GM19043 (cell line): ENCODE data around the gene LCN12.

ENCODE experiments used
- ATAC-seq: cut with Tn5 transposase; IDR thresholded peaks from one replicate; pipeline ENCODE4 v1.9.1; 2021; ENCODE audit warnings: low read depth; ENCODE audit not compliant: unreplicated experiment

Gene LCN12

DNA sequence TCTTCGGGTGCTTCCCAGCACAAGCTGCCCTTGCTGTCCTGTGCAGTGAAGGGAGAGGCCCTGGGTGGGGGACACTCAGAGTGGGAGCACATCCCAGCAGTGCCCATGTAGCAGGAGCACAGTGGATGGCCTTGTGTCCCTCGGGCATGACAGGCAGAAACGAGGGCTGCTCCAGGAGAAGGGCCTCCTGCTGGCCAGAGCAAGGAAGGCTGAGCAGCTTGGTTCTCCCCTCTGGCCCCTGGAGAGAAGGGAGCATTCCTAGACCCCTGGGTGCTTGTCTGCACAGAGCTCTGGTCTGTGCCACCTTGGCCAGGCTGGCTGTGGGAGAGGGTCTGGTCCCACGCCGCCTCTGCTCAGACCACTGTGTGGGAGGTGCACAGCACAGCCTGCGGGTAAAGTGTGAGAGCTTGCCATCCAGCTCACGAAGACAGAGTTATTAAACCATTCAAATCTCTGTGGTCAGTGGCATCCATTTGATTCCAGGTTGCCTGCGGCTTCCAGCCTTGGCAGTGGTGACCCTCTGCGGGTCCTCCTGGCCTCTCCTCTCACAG, 25.8 kb upstream of the LCN12 start:
- no peak for ATAC-seq

DNA sequence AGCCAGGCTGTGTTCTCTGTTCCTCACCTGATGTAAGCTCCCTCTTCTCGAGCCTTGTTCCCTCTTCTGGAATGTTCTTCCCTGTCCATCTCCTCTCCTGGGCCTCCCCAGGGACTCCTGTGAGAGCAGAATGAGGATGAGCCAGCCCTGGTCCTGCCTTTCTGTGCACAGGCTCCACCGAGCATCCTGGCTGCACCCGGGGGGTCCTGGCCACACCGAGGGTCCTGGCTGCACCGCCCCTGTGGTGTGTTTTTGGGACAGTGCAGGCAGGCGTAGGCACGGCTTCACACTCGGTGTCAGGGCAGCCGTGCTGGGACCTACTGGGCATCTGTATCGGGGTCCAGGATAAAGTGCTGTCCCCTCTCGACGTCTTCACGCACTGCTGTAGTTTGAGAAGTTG, 25.3 kb upstream of the LCN12 start:
- no peak for ATAC-seq

DNA sequence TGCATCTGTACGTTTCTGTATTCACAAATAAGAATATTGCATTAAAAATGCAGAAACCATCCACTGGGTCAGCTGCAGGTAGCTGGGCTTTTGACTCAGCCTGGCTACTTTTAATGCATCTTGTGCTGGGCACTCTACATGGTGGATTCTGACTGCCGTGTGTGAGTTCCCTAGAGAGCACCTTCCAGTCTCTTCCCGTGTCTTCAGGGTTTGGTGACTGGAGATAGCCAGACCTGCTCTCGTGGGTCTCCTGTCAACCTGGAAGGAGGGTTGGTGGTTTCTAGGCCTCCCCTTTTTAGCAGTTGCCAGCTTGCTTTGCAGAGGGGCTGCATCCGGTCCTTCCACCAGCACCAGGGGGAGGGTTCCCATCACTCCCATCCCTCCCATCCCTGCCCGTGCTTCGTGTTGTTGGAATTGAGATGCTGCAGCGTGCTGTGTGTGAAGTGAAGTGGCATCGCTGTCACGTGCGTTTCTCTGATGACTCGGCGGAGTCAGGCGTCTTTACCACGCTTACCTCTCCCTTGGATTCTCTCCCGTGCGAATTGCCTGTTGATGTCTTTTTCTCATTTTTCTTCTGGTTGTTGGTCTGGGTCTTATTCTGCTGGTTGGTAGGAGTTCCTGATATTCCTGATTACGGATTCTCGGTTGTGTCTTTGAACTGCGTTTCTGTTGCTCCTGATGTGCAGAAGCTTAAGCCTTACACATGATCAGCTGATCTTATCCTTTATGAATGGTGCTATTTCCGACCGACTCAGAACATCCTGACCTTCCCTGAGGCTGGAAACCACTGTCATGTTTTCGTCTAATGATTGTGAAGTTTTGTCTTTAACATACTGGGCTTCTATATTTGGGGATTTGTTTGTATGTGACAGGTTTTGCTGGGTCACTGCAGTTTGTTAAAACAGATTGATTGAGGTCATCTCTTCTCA, 24.5 kb upstream of the LCN12 start:
- no peak for ATAC-seq

DNA sequence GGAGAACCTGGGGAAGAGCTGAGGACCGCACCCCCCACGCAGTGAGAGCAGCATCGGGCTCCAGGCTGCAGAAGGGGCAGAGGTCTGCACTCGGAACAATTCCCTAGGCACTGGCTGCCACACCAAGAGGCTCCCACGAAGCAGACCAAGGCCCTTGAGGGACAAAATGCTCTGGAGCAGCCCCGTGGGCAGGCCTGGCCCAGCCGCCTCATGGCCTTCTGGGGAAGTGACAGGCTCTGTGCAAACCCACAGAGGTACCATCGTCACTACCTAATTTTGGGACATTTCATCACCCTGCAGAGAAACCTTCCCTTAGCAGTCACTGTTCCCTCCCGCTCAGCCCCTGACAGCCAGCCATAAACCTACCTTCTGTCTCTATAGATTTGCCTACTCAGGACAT, 23.5 kb upstream of the LCN12 start:
- ATAC-seq, result no peak

DNA sequence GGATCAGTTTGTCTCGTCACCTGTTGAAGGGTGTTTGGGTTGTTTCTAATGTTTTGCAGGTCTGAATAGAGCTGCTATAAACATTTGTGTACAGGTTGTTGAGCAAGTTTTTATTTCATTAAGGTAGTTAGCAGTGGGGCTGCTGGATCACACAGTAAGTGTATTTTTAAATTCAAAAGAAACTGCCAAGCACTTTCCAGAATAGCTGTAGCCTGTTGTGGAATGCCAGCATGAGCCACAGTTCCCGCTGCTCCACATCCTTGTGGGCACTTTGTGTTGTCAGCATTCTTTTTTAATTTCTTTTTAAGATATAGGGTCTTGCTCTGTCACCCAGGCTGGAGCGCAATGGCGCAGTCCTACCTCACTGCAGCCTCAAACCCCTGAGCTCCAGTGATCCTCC, 22.1 kb upstream of the LCN12 start:
- ATAC-seq, result no peak

DNA sequence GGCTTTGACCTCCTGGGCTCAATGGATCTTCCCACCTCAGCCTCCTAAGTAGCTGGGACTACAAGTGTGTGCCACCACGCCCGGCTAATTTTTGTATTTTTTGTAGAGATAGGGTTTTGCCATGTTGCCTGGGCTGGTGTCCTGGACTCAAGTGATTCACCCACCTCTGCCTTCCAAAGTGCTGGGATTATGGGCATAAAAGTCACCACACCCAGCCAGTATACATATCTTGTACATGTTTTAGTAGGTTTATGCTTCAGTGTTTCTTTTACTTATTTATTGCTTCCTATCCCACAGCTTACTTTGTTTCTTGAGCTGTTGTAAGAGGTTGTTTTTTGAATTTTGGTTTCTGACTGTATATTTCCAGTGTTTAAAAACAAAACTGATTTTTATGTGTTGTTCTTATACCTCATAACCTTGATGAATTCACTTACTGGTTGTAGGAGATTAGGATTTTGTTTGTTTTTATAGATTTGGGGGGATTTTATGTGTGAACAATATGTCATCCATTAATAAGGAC, 20.4 kb upstream of the LCN12 start:
- ATAC-seq, result no peak

DNA sequence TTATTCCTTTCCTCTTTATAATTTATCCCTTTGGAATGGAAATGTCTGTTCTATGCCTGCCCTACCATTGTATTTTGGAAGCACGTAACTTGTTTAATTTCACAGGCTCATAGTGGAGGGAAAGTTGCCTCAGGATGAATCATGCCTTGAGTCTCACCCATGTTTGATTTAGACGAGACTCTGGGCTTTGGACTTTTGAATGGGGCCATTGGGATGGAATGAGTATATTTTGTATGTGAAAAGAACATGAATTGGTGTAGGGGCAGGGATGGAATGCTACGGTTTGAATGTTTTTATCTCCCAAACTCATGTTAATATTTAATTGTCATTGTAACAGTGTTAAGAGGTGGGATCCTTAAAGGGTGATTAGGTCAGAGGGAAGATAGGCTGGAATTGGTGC, 17.8 kb upstream of the LCN12 start:
- no peak for ATAC-seq

DNA sequence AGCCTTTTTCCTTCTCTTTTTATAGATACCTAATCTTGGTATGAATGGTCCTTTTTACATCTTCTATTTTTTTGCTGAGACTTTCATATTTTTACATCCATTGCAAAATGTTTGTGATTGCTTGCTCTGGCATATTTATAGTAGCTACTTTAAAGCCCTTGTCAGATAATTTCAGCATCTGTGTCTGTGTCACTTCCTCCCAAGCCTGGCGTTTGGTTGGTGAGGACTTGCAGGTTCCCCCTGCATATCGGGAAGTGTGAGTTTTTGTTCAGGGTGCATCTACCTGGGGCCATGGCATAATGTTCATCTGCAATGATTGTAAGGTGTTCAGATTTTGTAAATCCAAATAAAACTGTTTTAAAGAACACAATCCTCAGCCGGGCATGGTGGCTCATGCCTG, 16.4 kb upstream of the LCN12 start:
- no peak for ATAC-seq

DNA sequence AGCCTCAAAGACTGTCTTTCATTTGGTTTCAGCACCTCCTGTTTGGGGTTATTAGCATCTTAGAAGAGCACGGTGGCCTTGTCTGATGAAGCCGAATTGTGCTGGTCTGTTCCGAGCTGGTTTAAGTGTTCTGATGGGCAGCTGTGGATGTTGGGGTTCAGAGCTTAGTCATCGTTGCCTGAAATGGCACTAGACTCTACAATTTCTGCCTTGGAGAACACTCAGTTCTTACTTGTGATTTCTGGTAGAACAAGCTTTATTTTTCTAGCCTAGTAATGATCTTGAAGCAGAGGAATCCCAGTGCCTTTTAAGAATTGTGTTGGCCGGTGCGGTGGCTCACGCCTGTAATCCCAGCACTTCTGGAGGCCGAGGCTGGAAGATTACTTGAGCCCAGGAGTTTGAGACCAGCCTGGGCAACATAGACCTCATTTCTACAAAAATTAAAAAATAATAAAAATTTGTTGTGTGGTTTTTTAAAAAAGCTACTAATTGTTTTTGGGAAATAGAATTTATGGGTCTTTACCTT, 15.4 kb upstream of the LCN12 start:
- ATAC-seq, result no peak

DNA sequence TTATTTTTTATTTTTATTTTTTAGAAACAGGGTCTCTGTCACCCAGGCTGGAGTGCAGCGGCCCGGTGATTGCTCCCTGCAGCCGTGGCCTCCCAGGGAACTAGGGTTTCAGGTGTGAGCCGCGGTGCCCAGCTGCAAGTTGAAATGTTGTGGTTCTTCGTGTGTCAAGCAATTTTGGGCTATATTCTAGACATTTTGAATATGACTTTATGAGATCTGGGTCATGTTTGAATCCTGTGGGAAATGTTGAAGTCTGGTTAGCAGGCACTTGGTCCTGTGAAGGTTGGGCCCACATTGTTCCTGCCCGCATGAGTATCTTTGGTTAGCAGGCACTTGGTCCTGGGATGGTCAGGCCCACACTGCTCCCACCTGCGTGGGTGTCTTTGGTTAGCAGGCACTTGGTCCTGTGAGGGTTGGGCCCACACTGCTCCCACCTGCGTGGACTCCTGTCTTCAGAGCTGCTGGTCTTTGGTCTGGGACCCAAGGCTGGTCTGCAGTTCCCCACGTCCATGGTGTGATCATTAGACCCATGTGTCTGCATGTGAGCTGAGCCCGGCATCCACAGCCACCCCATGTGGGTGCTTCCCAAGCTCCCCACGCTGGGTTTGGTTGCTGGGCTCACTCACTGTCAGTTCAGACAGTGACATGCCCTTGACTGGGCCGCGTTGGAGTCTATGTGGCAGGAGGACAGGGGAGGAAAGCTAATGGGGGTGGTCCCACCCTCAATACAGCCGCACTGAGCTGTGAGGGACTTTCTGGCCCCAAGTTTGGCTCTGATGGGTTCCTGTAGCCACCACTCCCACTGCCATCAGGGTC, 14.7 kb upstream of the LCN12 start:
- no peak for ATAC-seq

DNA sequence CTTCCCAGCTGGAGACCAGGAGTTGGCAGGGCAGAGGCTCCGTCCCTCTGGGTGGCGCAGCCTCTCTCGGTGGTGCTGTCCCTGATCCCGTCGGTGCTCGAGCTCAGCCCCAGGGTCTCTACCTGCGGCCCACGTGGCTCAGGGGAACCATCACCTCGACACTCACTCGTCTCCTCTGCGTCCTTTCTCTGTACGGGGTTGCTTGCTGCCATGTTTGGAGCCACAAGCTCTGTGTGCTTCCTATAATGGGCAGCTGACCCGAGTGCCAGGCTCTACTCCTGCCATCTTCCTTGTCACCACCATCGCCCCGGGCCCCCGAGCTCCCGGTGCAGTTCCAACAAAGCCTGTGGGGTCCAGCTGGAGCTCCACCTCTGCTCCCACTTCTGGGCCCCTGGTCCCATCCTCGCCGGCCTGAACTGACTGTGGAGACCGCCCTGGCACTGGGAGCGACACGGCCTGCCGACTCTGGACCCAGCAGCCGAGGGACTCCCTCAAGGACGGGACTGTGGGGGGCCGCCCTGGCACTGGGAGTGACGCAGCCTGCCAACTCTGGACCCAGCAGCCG, 12.6 kb upstream of the LCN12 start:
- ATAC-seq, result no peak

DNA sequence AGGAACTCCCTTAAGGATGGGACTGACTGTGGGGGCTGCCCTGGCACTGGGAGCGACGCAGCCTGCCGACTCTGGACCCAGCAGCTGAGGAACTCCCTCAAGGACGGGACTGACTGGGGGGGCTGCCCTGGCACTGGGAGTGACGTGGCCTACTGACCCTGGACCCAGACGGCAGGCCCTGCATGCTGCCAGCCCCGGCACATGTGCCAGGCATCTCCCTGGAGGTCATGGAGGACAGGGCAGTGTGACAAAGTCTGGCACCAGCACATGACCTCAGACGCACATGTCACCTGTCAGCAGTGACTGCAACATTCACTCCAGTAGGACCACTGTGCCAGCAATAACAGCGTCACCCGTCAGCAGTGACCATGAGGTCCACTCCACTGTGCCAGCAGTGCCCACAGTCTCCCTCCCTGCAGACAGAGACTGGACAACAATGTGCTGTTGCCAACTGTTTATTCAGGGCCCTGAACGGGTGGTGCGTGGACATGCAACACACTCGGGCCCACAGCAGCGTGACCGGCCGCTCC, 12.0 kb upstream of the LCN12 start:
- no peak for ATAC-seq

DNA sequence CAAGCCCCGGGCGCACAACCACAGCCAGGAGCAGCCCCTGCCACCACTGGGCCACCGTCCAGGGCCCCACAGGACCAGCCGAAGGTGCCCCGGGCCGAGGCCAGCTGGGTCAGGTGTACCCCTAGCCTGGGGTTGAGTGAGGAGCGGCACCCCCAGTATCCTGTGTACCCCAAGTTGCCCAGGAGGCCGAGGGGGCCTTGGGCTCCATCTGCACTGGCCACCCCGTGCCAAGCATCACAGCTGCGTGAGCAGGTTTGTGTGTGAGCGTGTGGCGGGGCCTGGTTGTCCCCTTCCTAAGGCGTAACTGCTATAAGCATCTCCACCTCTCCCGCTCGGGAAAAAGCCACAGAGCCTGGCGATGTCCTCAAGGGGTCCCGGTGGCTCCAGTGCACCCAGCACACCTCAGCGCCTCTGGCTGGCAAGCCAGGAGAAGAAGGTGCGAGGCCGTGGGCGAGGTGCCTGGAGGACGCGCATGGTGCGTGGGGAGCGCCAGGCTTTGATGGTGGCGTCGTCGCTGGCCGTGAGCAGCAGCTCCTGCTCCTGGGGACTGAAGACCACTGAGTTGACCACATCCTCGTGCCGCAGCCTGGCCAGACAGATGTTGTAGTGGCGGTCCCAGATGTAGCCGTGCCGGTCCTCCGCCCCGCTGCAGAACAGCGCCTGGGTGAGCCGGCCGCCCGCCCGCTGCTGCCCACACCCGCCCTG, 11.4 kb upstream of the LCN12 start:
- ATAC-seq, result no peak

DNA sequence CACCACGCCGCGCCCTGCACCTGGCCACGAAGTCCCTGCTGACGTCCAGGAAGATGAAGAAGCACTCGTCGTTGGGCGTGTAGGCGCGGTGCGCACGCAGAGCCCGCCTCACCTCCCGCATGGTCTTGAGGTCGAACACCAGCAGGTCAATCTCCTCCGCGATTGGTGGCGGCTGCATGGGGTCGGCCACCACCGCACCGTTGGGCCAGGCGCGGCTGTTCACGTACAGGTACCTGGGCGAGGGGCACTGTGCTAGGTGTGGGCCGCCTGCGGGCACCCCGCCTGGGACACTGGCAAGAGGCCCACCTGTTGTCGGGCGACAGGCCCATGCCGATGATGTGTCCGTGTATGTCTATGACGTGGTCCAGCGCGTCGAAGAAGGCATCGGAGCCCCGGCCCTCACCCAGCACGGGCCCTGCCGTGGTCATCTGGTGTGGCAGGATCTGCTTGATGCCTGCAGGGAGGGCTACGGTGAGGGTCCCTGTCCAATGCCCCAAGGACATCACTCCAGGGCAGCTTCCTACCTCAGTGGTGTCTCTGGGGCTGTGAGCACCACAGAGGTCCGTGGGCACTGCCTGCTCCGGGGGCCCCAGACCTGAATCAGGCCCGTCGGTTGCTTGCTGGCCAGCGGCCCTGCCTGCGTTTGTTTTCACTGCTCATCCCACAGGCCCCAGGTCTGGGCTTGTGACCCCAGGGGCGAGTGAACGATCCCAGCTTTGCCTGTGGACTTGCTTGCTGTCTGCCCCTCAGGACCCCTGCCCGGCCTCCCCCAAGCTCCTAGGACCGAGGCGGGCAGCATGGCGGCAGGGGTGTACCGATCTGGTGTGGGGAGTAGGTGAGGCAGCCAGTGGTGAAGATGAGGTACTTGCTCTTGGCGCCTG, 10.6 kb upstream of the LCN12 start:
- ATAC-seq, result no peak

DNA sequence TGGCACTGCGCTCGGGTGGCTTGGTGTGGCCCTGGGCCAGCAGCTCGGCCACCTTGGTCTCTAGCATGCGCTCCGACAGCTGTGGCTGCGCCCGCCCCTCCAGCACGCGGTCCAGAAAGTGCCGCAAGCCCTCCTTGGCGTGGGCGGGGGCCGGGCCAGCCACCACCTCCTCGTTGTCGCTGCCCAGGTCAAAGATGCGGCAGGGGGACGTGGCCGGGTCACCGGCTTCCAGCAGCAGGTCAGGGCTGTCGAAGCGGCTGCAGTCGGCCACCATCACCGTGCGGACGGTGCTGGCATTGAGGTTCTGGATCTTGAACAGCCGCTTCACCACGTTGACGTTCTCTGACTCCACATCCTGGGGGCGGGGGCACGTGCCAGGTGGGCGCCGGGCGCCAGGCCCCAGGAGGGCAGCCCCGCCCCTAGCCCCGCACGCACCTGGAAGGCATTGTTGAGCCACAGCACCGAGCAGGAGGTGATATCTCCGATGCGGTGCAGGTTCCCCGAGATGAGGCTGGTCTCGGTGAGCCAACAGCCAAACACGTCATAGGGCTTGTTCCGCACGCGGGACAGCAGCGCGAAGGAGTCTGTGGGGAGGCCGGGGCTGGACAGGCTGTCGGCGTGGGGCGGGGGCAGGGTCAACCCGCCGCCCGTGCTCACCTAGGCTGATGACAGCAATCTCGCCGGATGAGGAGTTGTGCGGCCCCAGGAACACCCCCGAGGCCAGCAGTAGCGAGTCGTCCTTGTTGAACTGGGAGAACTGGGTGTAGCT, 9.8 kb upstream of the LCN12 start:
- ATAC-seq, result no peak

DNA sequence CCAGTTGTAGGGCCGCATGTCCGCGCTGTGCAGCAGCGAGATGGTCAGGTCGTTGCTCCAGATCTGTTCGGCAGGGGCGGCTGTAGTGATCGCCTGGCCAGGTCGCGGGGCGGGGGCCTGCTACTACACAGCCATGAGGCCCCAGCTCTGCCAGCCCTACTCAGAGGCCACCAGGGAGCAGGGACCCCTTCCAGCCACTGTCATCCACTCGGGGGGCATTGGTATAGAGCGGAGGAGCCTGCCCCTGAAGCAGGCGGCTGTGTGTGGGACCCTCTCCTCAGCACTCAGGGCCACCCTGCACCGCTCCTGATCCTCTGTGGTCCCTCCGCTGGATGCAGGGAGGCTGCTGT, 9.2 kb upstream of the LCN12 start:
- ATAC-seq, result no peak

DNA sequence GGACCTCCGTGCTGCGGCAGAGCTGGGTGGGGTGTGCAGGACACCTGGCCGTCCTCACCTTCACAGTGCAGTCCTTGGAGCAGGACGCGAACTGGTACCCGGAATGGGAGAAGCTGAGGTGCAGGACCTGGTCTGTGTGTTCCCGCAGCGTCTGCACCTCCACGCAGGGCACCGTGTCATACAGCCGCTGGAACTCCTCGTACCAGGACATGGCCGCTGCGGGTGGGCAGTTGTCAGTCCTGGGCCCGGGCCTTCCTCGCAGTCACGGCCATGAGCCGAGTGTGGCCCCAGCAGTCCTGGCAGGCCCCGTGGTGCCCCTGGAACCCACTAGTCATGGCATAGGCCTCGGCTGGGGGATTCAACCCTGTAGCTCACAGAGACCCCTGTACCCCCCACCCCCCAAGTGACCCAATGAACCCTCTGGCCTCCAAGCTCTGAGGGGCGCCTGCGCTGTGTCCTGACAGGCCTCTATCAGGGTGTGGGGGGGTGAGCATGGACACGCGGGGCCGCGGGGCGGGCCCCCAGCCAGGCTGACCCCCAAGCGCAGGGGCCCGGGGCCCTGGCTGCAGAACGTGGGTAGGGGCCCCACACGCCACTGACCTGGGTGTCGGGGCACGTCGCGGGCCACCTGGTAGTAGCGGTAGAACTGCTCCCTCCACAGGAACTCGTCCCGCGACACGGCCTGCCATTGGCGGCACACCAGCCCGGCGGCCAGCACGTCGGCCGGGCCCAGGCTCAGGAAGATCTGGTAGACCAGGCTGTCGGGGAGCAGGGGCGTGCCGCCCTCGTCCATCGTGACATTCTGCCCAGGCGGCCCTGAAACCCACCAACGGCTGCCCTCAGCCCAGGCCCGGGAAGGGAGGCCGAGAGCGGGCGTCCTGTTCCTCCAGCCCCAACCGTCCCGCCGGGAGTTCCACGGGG, 8.5 kb upstream of the LCN12 start:
- ATAC-seq, result no peak
